HepG2 (cell line): ENCODE measurements around the gene RASSF4. TPM values are rescaled to one million over a fixed set of nuclear protein-coding genes. Genes with fewer than 3 reads are reported as not detected.
A peak's percentile ranks its signal among the peaks of the same experiment; 100 is the strongest.

Experiments
- MZF1 ChIP-seq: sonication (generic); formaldehyde crosslinking; IDR thresholded peaks from 2 replicates; pipeline ENCODE4 v1.8.1; 2023; ENCODE audit warnings: mild to moderate bottlenecking, missing genetic modification reagents, borderline replicate concordance
- NCOA5 ChIP-seq: sonication (generic); formaldehyde crosslinking; IDR thresholded peaks from 2 replicates; pipeline ENCODE4 v1.4.0; 2020; ENCODE audit warnings: missing genetic modification reagents
- RBM39 ChIP-seq: fragments of 200-400 bp; formaldehyde crosslinking; IDR thresholded peaks from one replicate; pipeline ENCODE4 v1.6.1; 2018; ENCODE audit warnings: antibody characterized with exemption, mild to moderate bottlenecking, low read depth, low read length; ENCODE audit not compliant: poor library complexity, severe bottlenecking
- REXO4 ChIP-seq: sonication (generic); formaldehyde crosslinking; IDR thresholded peaks from 2 replicates; pipeline ENCODE4 v1.8.0; 2022; ENCODE audit warnings: missing genetic modification reagents, mild to moderate bottlenecking, borderline replicate concordance
- SP140L ChIP-seq: sonication (generic); formaldehyde crosslinking; IDR thresholded peaks from 2 replicates; pipeline ENCODE4 v1.4.0; 2020; ENCODE audit warnings: missing genetic modification reagents, borderline replicate concordance
- TAF1 ChIP-seq: sonication (generic); formaldehyde crosslinking; IDR thresholded peaks from 2 replicates; pipeline ENCODE4 v1.4.0; 2020; ENCODE audit warnings: missing genetic modification reagents
- ZNF274 ChIP-seq: sonication (generic); formaldehyde crosslinking; IDR thresholded peaks from 2 replicates; pipeline ENCODE4 v1.5.1; 2020; ENCODE audit warnings: mild to moderate bottlenecking, missing genetic modification reagents
- ZNF282 ChIP-seq: fragments of 450-650 bp; IDR thresholded peaks from 2 replicates; pipeline ENCODE4 v1.6.1; 2018; ENCODE audit not compliant: partially characterized antibody
- ZNF547 ChIP-seq: sonication (generic); formaldehyde crosslinking; IDR thresholded peaks from 2 replicates; pipeline ENCODE4 v1.5.1; 2020; ENCODE audit warnings: mild to moderate bottlenecking, missing genetic modification reagents
- ZNF615 ChIP-seq: sonication (generic); formaldehyde crosslinking; IDR thresholded peaks from 2 replicates; pipeline ENCODE4 v1.5.0; 2020; ENCODE audit warnings: mild to moderate bottlenecking, missing genetic modification reagents, borderline replicate concordance
- ZNF720 ChIP-seq: sonication (generic); formaldehyde crosslinking; IDR thresholded peaks from 2 replicates; pipeline ENCODE4 v1.4.0; 2020; ENCODE audit warnings: missing genetic modification reagents
- ZNF773 ChIP-seq: sonication (generic); formaldehyde crosslinking; IDR thresholded peaks from 2 replicates; pipeline ENCODE4 v1.4.0; 2020; ENCODE audit warnings: missing genetic modification reagents, borderline replicate concordance
- polyA plus RNA-seq, 8 experiments: library from polyadenylated mRNA; depleted of rRNA in 3 of 8; stranded (reverse) in 7 of 8; unstranded in 1 of 8; fragments of >200 nt; fragmentation: Illumina TruSeq in 4 of 8; extraction: Trizol in 4 of 8; gene quantifications; 2 replicates each; pipeline versions ENCODE4 v1.2.1 to v1.2.3, GENCODE V29; 2011 to 2016; ENCODE audit warnings: low read depth in 4 of 8, missing spikeins in 1 of 8, mixed read lengths in 1 of 8; ENCODE audit not compliant: insufficient read depth in 1 of 8
- total RNA-seq, 5 experiments: library from RNA; depleted of rRNA; stranded (reverse); fragments of >200 nt; fragmentation: Illumina TruSeq; extraction: Trizol; gene quantifications; 2 replicates each; pipeline ENCODE4 v1.2.3, GENCODE V29; 2016; ENCODE audit warnings: low read depth in 1 of 5
- TF ChIP-seq, protein P1 (sequence below): sonication (generic); formaldehyde crosslinking; IDR thresholded peaks from 2 replicates; pipeline ENCODE4 v1.5.1; 2020; ENCODE audit warnings: mild to moderate bottlenecking, missing genetic modification reagents, moderate library complexity
- TF ChIP-seq, protein P2 (sequence below): sonication (generic); formaldehyde crosslinking; IDR thresholded peaks from 2 replicates; pipeline ENCODE4 v1.5.1; 2020; ENCODE audit warnings: mild to moderate bottlenecking, missing genetic modification reagents, borderline replicate concordance
- TF ChIP-seq, protein P3 (sequence below): IDR thresholded peaks from 2 replicates; pipeline ENCODE4 v1.6.1; 2012; ENCODE audit warnings: low read depth, low read length, improper control_type of control experiment
- TF ChIP-seq, protein P4 (sequence below): sonication (generic); formaldehyde crosslinking; IDR thresholded peaks from 2 replicates; pipeline ENCODE4 v1.5.0; 2020; ENCODE audit warnings: mild to moderate bottlenecking, low read depth, missing genetic modification reagents, borderline replicate concordance
- TF ChIP-seq, protein P5 (sequence below): IDR thresholded peaks from 2 replicates; pipeline ENCODE4 v1.6.1; 2016; ENCODE audit warnings: missing biosample characterization, missing genetic modification reagents, low read depth
- TF ChIP-seq, protein P6 (sequence below): IDR thresholded peaks from 2 replicates; pipeline ENCODE4 v1.6.1; 2012; ENCODE audit warnings: low read length, improper control_type of control experiment

Gene RASSF4
- total and polyA plus RNA-seq, 2 of the 13 experiments (the other 11 are each of a cell fraction or from before 2014, with no cell fraction given): 34.0 to 51.7 TPM

DNA sequence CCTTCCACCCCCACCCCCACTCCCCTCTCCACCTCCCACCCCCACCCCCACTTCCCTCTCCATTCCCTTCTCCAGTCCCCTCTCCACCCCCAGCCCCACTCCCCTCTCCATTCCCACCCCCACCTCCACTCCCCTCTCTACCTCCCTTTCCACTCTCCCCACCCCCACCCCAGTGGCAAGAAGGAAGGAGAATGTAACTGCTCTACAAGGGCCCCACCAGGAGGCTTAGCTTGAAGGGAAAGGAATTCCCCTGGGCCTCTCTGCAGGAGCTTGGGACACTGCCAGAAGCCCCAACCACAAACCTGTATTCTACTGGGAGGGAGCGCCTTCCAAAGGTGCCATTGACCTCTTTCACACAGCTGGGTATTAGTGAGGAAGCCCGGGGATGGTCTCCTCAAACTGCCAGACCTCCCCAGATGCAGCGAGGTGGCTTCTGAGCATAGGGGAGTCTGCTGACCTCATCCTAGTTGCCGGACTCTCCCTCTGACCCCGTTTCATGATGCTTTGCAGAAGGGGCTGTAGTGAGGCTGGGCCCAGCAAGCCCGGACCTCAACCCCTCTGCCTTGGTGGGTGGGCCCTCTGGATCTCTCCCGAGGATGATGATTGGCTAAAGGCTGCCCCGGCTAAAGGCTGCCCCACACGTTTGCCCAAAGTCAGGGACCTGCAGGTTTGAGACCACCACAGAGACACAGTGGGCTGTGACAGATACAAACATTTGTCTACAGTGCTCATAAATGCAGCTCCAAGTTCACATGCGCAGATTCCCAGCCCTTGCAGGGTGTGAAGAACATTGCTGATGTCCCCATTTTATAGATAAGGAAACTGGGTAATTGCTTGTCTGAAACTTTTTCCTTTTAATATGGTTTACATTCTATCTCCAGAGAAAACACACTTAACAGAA, 16.1 kb downstream of the RASSF4 start (continued):
- TF ChIP-seq, protein P1, sequence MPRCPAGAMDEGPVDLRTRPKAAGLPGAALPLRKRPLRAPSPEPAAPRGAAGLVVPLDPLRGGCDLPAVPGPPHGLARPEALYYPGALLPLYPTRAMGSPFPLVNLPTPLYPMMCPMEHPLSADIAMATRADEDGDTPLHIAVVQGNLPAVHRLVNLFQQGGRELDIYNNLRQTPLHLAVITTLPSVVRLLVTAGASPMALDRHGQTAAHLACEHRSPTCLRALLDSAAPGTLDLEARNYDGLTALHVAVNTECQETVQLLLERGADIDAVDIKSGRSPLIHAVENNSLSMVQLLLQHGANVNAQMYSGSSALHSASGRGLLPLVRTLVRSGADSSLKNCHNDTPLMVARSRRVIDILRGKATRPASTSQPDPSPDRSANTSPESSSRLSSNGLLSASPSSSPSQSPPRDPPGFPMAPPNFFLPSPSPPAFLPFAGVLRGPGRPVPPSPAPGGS (CRISPR knock-in tag): no peak
- TF ChIP-seq ZNF274 (CRISPR knock-in tag) (0 out of 2 replicates have a peak, but pooled peaks have one; percentile 37), ZNF282 (no peak), NCOA5 (peak; percentile 92), ZNF720 (CRISPR knock-in tag) (no peak), REXO4 (CRISPR knock-in tag) (no peak), SP140L (CRISPR knock-in tag) (no peak), ZNF547 (CRISPR knock-in tag) (no peak), TAF1 (CRISPR knock-in tag) (no peak), ZNF615 (CRISPR knock-in tag) (peak; percentile 72; the same call in 1 of the 2 replicates), ZNF773 (CRISPR knock-in tag) (no peak), RBM39 (no peak), MZF1 (CRISPR knock-in tag) (0 out of 2 replicates have a peak, but pooled peaks have one; percentile 21)
- TF ChIP-seq, protein P2, sequence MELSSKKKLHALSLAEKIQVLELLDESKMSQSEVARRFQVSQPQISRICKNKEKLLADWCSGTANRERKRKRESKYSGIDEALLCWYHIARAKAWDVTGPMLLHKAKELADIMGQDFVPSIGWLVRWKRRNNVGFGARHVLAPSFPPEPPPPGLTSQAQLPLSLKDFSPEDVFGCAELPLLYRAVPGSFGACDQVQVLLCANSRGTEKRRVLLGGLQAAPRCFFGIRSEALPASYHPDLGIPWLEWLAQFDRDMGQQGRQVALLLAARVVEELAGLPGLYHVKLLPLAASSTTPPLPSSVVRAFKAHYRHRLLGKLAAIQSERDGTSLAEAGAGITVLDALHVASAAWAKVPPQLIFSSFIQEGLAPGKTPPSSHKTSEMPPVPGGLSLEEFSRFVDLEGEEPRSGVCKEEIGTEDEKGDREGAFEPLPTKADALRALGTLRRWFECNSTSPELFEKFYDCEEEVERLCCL (CRISPR knock-in tag): no peak
- TF ChIP-seq, protein P3, sequence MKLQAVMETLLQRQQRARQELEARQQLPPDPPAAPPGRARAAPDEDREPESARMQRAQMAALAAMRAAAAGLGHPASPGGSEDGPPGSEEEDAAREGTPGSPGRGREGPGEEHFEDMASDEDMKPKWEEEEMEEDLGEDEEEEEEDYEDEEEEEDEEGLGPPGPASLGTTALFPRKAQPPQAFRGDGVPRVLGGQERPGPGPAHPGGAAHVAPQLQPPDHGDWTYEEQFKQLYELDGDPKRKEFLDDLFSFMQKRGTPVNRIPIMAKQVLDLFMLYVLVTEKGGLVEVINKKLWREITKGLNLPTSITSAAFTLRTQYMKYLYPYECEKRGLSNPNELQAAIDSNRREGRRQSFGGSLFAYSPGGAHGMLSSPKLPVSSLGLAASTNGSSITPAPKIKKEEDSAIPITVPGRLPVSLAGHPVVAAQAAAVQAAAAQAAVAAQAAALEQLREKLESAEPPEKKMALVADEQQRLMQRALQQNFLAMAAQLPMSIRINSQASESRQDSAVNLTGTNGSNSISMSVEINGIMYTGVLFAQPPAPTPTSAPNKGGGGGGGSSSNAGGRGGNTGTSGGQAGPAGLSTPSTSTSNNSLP: no peak
- TF ChIP-seq, protein P4, sequence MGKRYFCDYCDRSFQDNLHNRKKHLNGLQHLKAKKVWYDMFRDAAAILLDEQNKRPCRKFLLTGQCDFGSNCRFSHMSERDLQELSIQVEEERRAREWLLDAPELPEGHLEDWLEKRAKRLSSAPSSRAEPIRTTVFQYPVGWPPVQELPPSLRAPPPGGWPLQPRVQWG: no peak
- TF ChIP-seq, protein P5, sequence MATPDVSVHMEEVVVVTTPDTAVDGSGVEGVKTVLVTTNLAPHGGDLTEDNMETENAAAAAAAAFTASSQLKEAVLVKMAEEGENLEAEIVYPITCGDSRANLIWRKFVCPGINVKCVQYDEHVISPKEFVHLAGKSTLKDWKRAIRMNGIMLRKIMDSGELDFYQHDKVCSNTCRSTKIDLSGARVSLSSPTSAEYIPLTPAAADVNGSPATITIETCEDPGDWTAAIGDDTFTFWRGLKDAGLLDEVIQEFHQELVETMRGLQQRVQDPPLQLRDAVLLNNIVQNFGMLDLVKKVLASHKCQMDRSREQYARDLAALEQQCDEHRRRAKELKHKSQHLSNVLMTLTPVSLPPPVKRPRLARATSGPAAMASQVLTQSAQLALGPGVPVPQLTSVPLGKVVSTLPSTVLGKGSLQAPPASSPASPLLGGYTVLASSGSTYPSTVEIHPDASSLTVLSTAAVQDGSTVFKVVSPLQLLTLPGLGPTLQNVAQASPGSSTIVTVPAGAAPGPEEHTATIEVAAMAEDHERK (CRISPR knock-in tag): no peak
- TF ChIP-seq, protein P6, sequence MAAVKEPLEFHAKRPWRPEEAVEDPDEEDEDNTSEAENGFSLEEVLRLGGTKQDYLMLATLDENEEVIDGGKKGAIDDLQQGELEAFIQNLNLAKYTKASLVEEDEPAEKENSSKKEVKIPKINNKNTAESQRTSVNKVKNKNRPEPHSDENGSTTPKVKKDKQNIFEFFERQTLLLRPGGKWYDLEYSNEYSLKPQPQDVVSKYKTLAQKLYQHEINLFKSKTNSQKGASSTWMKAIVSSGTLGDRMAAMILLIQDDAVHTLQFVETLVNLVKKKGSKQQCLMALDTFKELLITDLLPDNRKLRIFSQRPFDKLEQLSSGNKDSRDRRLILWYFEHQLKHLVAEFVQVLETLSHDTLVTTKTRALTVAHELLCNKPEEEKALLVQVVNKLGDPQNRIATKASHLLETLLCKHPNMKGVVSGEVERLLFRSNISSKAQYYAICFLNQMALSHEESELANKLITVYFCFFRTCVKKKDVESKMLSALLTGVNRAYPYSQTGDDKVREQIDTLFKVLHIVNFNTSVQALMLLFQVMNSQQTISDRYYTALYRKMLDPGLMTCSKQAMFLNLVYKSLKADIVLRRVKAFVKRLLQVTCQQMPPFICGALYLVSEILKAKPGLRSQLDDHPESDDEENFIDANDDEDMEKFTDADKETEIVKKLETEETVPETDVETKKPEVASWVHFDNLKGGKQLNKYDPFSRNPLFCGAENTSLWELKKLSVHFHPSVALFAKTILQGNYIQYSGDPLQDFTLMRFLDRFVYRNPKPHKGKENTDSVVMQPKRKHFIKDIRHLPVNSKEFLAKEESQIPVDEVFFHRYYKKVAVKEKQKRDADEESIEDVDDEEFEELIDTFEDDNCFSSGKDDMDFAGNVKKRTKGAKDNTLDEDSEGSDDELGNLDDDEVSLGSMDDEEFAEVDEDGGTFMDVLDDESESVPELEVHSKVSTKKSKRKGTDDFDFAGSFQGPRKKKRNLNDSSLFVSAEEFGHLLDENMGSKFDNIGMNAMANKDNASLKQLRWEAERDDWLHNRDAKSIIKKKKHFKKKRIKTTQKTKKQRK: no peak
